ENCODE results near the gene ZNF445. TPM values are rescaled to one million over a fixed set of nuclear protein-coding genes. Genes with fewer than 3 reads are reported as not detected.

The ZNF445 gene
- total and polyA plus RNA-seq, 9 of the 15 experiments (the other 6 are each of a cell fraction or from before 2014, with no cell fraction given), result 1.2 to 26.9 (median 10.6) TPM

Other genes starting within 250 kb of the ZNF445 start
- gene TOPAZ1, start 235.8 kb downstream of the ZNF445 start, total RNA-seq (2014; rRNA removed), result not detected in 2 replicates
- not detected in 2 replicates for gene TOPAZ1, start 235.8 kb downstream of the ZNF445 start, total RNA-seq (2014; rRNA removed; fragmentation: Illumina TruSeq; extraction: Trizol)
- gene TOPAZ1, start 235.8 kb downstream of the ZNF445 start, total RNA-seq (2015; rRNA removed; fragmentation: Illumina TruSeq; extraction: Trizol), result not detected in 2 replicates
- gene TOPAZ1, start 235.8 kb downstream of the ZNF445 start, total RNA-seq (2021), result not detected in 2 replicates
- gene TOPAZ1, start 235.8 kb downstream of the ZNF445 start, polyA plus RNA-seq (2011; rRNA removed), result not detected in 2 replicates
- gene TOPAZ1, start 235.8 kb downstream of the ZNF445 start, polyA plus RNA-seq (2014; fragmentation: Illumina TruSeq; extraction: Trizol), result not detected in 2 replicates
- under 1 TPM in 1 of 2 experiments, not detected in 1; 0.01 TPM for gene TOPAZ1, start 235.8 kb downstream of the ZNF445 start, polyA plus RNA-seq (2014; fragmentation: Nextera tagmentation; extraction: Ambion mirVana)
- not detected in 2 replicates for gene TOPAZ1, start 235.8 kb downstream of the ZNF445 start, polyA plus RNA-seq (2014; rRNA removed)
- 18.6 and 19.7 TPM in 2 replicates for gene TCAIM, start 138.9 kb downstream of the ZNF445 start, total RNA-seq (2014; rRNA removed)
- 36.7 and 43.5 TPM in 2 replicates for gene TCAIM, start 138.9 kb downstream of the ZNF445 start, total RNA-seq (2014; rRNA removed; fragmentation: Illumina TruSeq; extraction: Trizol)
- 37.7 and 43.4 TPM in 2 replicates for gene TCAIM, start 138.9 kb downstream of the ZNF445 start, total RNA-seq (2015; rRNA removed; fragmentation: Illumina TruSeq; extraction: Trizol)
- 23.0 and 25.2 TPM in 2 replicates for gene TCAIM, start 138.9 kb downstream of the ZNF445 start, total RNA-seq (2021)
- gene TCAIM, start 138.9 kb downstream of the ZNF445 start, polyA plus RNA-seq (2011; rRNA removed), result 42.5 and 53.3 TPM in 2 replicates
- gene TCAIM, start 138.9 kb downstream of the ZNF445 start, polyA plus RNA-seq (2014; fragmentation: Illumina TruSeq; extraction: Trizol), result 32.3 and 36.9 TPM in 2 replicates
- 10 to 100 TPM; 41.5 to 44.9 TPM for gene TCAIM, start 138.9 kb downstream of the ZNF445 start, polyA plus RNA-seq (2014; fragmentation: Nextera tagmentation; extraction: Ambion mirVana)
- gene TCAIM, start 138.9 kb downstream of the ZNF445 start, polyA plus RNA-seq (2014; rRNA removed), result 27.6 and 29.5 TPM in 2 replicates
- gene ZKSCAN7, start 77.5 kb upstream of the ZNF445 start, total RNA-seq (2014; rRNA removed), result not detected in 2 replicates
- not detected in 2 replicates for gene ZKSCAN7, start 77.5 kb upstream of the ZNF445 start, total RNA-seq (2014; rRNA removed; fragmentation: Illumina TruSeq; extraction: Trizol)
- gene ZKSCAN7, start 77.5 kb upstream of the ZNF445 start, total RNA-seq (2015; rRNA removed; fragmentation: Illumina TruSeq; extraction: Trizol), result not detected in 2 replicates
- 0.07 TPM in 1 of 2 replicates, not detected in the other for gene ZKSCAN7, start 77.5 kb upstream of the ZNF445 start, total RNA-seq (2021)
- not detected in 2 replicates for gene ZKSCAN7, start 77.5 kb upstream of the ZNF445 start, polyA plus RNA-seq (2011; rRNA removed)
- gene ZKSCAN7, start 77.5 kb upstream of the ZNF445 start, polyA plus RNA-seq (2014; fragmentation: Illumina TruSeq; extraction: Trizol), result not detected in 2 replicates
- not detected for gene ZKSCAN7, start 77.5 kb upstream of the ZNF445 start, polyA plus RNA-seq (2014; fragmentation: Nextera tagmentation; extraction: Ambion mirVana)
- gene ZKSCAN7, start 77.5 kb upstream of the ZNF445 start, polyA plus RNA-seq (2014; rRNA removed), result not detected in 2 replicates
- 0.08 and 0.09 TPM in 2 replicates for gene ZNF660, start 107.3 kb upstream of the ZNF445 start, total RNA-seq (2014; rRNA removed)
- gene ZNF660, start 107.3 kb upstream of the ZNF445 start, total RNA-seq (2014; rRNA removed; fragmentation: Illumina TruSeq; extraction: Trizol), result 0.65 and 0.96 TPM in 2 replicates
- gene ZNF660, start 107.3 kb upstream of the ZNF445 start, total RNA-seq (2015; rRNA removed; fragmentation: Illumina TruSeq; extraction: Trizol), result 0.40 and 0.49 TPM in 2 replicates
- gene ZNF660, start 107.3 kb upstream of the ZNF445 start, total RNA-seq (2021), result 0.13 and 0.29 TPM in 2 replicates
- 0.17 and 0.24 TPM in 2 replicates for gene ZNF660, start 107.3 kb upstream of the ZNF445 start, polyA plus RNA-seq (2011; rRNA removed)
- gene ZNF660, start 107.3 kb upstream of the ZNF445 start, polyA plus RNA-seq (2014; fragmentation: Illumina TruSeq; extraction: Trizol), result 0.07 and 0.10 TPM in 2 replicates
- gene ZNF660, start 107.3 kb upstream of the ZNF445 start, polyA plus RNA-seq (2014; fragmentation: Nextera tagmentation; extraction: Ambion mirVana), result under 1 TPM; 0.06 to 0.07 TPM
- 0.18 and 0.19 TPM in 2 replicates for gene ZNF660, start 107.3 kb upstream of the ZNF445 start, polyA plus RNA-seq (2014; rRNA removed)
- gene ZNF197, start 147.4 kb upstream of the ZNF445 start, total RNA-seq (2014; rRNA removed), result 12.1 and 13.1 TPM in 2 replicates
- 19.1 and 22.3 TPM in 2 replicates for gene ZNF197, start 147.4 kb upstream of the ZNF445 start, total RNA-seq (2014; rRNA removed; fragmentation: Illumina TruSeq; extraction: Trizol)
- 16.1 and 18.5 TPM in 2 replicates for gene ZNF197, start 147.4 kb upstream of the ZNF445 start, total RNA-seq (2015; rRNA removed; fragmentation: Illumina TruSeq; extraction: Trizol)
- gene ZNF197, start 147.4 kb upstream of the ZNF445 start, total RNA-seq (2021), result 12.7 and 13.9 TPM in 2 replicates
- 10.1 and 13.7 TPM in 2 replicates for gene ZNF197, start 147.4 kb upstream of the ZNF445 start, polyA plus RNA-seq (2011; rRNA removed)
- gene ZNF197, start 147.4 kb upstream of the ZNF445 start, polyA plus RNA-seq (2014; fragmentation: Illumina TruSeq; extraction: Trizol), result 15.7 and 16.7 TPM in 2 replicates
- 1 to 10 TPM; 3.5 to 3.8 TPM for gene ZNF197, start 147.4 kb upstream of the ZNF445 start, polyA plus RNA-seq (2014; fragmentation: Nextera tagmentation; extraction: Ambion mirVana)
- 9.4 and 11.0 TPM in 2 replicates for gene ZNF197, start 147.4 kb upstream of the ZNF445 start, polyA plus RNA-seq (2014; rRNA removed)
- gene ZNF35, start 171.1 kb upstream of the ZNF445 start, total RNA-seq (2014; rRNA removed), result 11.5 and 12.2 TPM in 2 replicates
- 18.2 and 21.9 TPM in 2 replicates for gene ZNF35, start 171.1 kb upstream of the ZNF445 start, total RNA-seq (2014; rRNA removed; fragmentation: Illumina TruSeq; extraction: Trizol)
- 17.6 and 18.2 TPM in 2 replicates for gene ZNF35, start 171.1 kb upstream of the ZNF445 start, total RNA-seq (2015; rRNA removed; fragmentation: Illumina TruSeq; extraction: Trizol)
- 13.1 and 13.7 TPM in 2 replicates for gene ZNF35, start 171.1 kb upstream of the ZNF445 start, total RNA-seq (2021)
- 7.5 and 8.2 TPM in 2 replicates for gene ZNF35, start 171.1 kb upstream of the ZNF445 start, polyA plus RNA-seq (2011; rRNA removed)
- 12.3 and 14.8 TPM in 2 replicates for gene ZNF35, start 171.1 kb upstream of the ZNF445 start, polyA plus RNA-seq (2014; fragmentation: Illumina TruSeq; extraction: Trizol)
- 10 to 100 TPM; 15.2 to 15.5 TPM for gene ZNF35, start 171.1 kb upstream of the ZNF445 start, polyA plus RNA-seq (2014; fragmentation: Nextera tagmentation; extraction: Ambion mirVana)
- 8.0 and 8.6 TPM in 2 replicates for gene ZNF35, start 171.1 kb upstream of the ZNF445 start, polyA plus RNA-seq (2014; rRNA removed)
- gene ZNF502, start 235.0 kb upstream of the ZNF445 start, total RNA-seq (2014; rRNA removed), result 0.59 and 0.61 TPM in 2 replicates
- gene ZNF502, start 235.0 kb upstream of the ZNF445 start, total RNA-seq (2014; rRNA removed; fragmentation: Illumina TruSeq; extraction: Trizol), result 0.73 and 1.3 TPM in 2 replicates
- 0.68 and 0.98 TPM in 2 replicates for gene ZNF502, start 235.0 kb upstream of the ZNF445 start, total RNA-seq (2015; rRNA removed; fragmentation: Illumina TruSeq; extraction: Trizol)
- gene ZNF502, start 235.0 kb upstream of the ZNF445 start, total RNA-seq (2021), result 0.65 and 0.73 TPM in 2 replicates
- gene ZNF502, start 235.0 kb upstream of the ZNF445 start, polyA plus RNA-seq (2011; rRNA removed), result 0.11 and 0.47 TPM in 2 replicates
- 0.73 and 0.90 TPM in 2 replicates for gene ZNF502, start 235.0 kb upstream of the ZNF445 start, polyA plus RNA-seq (2014; fragmentation: Illumina TruSeq; extraction: Trizol)
- gene ZNF502, start 235.0 kb upstream of the ZNF445 start, polyA plus RNA-seq (2014; fragmentation: Nextera tagmentation; extraction: Ambion mirVana), result under 1 TPM; 0.38 to 0.67 TPM
- 0.60 and 1.6 TPM in 2 replicates for gene ZNF502, start 235.0 kb upstream of the ZNF445 start, polyA plus RNA-seq (2014; rRNA removed)

Measured in K562 (cell line).